Spleen (tissue), 11 donors: ENCODE results near the gene PSMD12. TPM values are rescaled to one million over a fixed set of nuclear protein-coding genes. Genes with fewer than 3 reads are reported as not detected.
A peak's percentile ranks its signal among the peaks of the same experiment; 100 is the strongest.
"Not testable (repeated sequence)": the region's sequence is repeated elsewhere in the genome, so short reads cannot be mapped to it uniquely, and the experiment has no call there.

Experiments
- DNase-seq: peaks from one replicate; pipeline ENCODE4 v3.0.0-alpha.2; 2020
- H3K27ac ChIP-seq, 8 donors: fragments of 200-600 bp; sonication (generic) in 7 of 8; 1 replicate in 4 of 8; 2 replicates in 4 of 8; pipeline versions ENCODE4 v1.5.0 to v1.8.0; 2016 to 2021; ENCODE audit warnings: inconsistent platforms in 4 of 8, mild to moderate bottlenecking in 4 of 8, moderate library complexity in 1 of 8
- H3K27me3 ChIP-seq, 7 donors: fragments of 200-600 bp; sonication (generic) in 6 of 7; replicated peaks in 1 of 7; 1 replicate in 4 of 7; 2 replicates in 3 of 7; pipeline versions ENCODE4 v1.5.0 to v1.8.0; 2016 to 2021; ENCODE audit warnings: inconsistent platforms in 3 of 7, mild to moderate bottlenecking in 1 of 7
- H3K36me3 ChIP-seq, 6 donors: fragments of 200-600 bp; sonication (generic) in 5 of 6; 1 replicate in 4 of 6; 2 replicates in 2 of 6; pipeline versions ENCODE4 v1.5.0 to v1.8.0; 2016 to 2021; ENCODE audit warnings: inconsistent platforms in 2 of 6
- H3K4me1 ChIP-seq, 6 donors: fragments of 200-600 bp; sonication (generic) in 5 of 6; 1 replicate in 3 of 6; 2 replicates in 3 of 6; pipeline versions ENCODE4 v1.5.0 to v1.8.0; 2016 to 2021; ENCODE audit warnings: inconsistent platforms in 3 of 6
- H3K4me3 ChIP-seq, 8 donors: fragments of 200-600 bp; sonication (generic) in 7 of 8; 1 replicate in 4 of 8; 2 replicates in 4 of 8; pipeline versions ENCODE4 v1.5.0 to v1.8.0; 2016 to 2021; ENCODE audit warnings: inconsistent platforms in 4 of 8, mild to moderate bottlenecking in 4 of 8, moderate library complexity in 2 of 8
- H3K9me3 ChIP-seq, 8 donors: fragments of 200-600 bp; sonication (generic) in 7 of 8; 1 replicate in 4 of 8; 2 replicates in 4 of 8; pipeline versions ENCODE4 v1.5.0 to v1.8.0; 2016 to 2021; ENCODE audit warnings: inconsistent platforms in 4 of 8
- POLR2A ChIP-seq, 3 donors: fragments of 450-650 bp; IDR thresholded peaks; one replicate each; pipeline ENCODE4 v1.5.1; 2017; ENCODE audit warnings: antibody characterized with exemption in 3 of 3, mild to moderate bottlenecking in 1 of 3
- POLR2AphosphoS5 ChIP-seq, 3 donors: sonication (generic); formaldehyde crosslinking; IDR thresholded peaks; one replicate each; pipeline ENCODE4 v1.5.1; 2017; ENCODE audit warnings: antibody characterized with exemption in 3 of 3
- WGBS, 5 donors: extraction: QIAGEN DNeasy Blood & Tissue Kit in 3 of 5; methylation state at CpG; one replicate each; pipeline versions ENCODE4 v1.1.5 to v1.1.7; 2013 to 2018; 5-methylcytosine and 5-hydroxymethylcytosine counted together
- intact Hi-C: fragments of 100-400 bp; cut with DNase I; formaldehyde crosslinking; loops from one replicate; pipeline ENCODE4 v1.15.0; 2023; ENCODE audit warnings: low total_unique reads
- polyA plus RNA-seq, 3 donors: library from polyadenylated mRNA; stranded (reverse); fragments of 200-250 nt; gene quantifications; one replicate each; pipeline ENCODE4 v1.2.1, GENCODE V29; 2013
- total RNA-seq, 7 donors: library from RNA; depleted of rRNA in 3 of 7; stranded (reverse); fragments of >200 nt in 3 of 7; fragmentation: NEBNext Ultra II Directional in 4 of 7; extraction: Animal tissue kit (Norgen Biotek cat#: 25700) in 4 of 7; gene quantifications; one replicate each; pipeline versions ENCODE4 v1.1.0 to v1.2.1, GENCODE V29; 2016 to 2021
- TF ChIP-seq, protein P1 (sequence below), 11 experiments: fragments of 200-600 bp in 7 of 11; fragments of 450-650 bp in 4 of 11; sonication (generic) in 4 of 11; IDR thresholded peaks in 8 of 11; conservative IDR thresholded peaks in 3 of 11; 1 replicate in 7 of 11; 2 replicates in 4 of 11; pipeline versions ENCODE4 v1.4.0 to v1.8.0; 2016 to 2021; ENCODE audit warnings: antibody characterized with exemption in 11 of 11, inconsistent platforms in 4 of 11, mild to moderate bottlenecking in 1 of 11
- donor health status: healthy with polysubstance abuse.
- donor health status: DM: no; HTN: no; CAD: no; lungs with moderate emphysema.
- donor health status: DM: no; HTN: no; CAD: no.
- donor health status: Bipolar disorder and iron deficiency.
- donor health status: healthy.
- donor health status: DM: no; HTN: no; CAD: no.
- donor health status: DM: yes; HTN: yes; CAD: no.

PSMD12 gene
- total and polyA plus RNA-seq, 10 donors, result 13.8 to 46.4 (median 28.9) TPM

- Histone ChIP-seq H3K4me3 (no peak overlapping the region), H3K4me1 (peaks cover 0 to 58% (median 26%) of the 10 kb centered on the region in 6 donors), H3K27me3 (no peaks in the 10 kb centered on the region), H3K36me3 (peaks cover 0 to 100% (median 77%) of the 10 kb centered on the region in 6 donors), H3K27ac (peak overlapping the region in 5 of 8 donors; percentile 8 to 67 (median 55)), H3K9me3 (no peaks in the 10 kb centered on the region)
- DNase-seq, result no peak
- TF ChIP-seq POLR2AphosphoS5 (IDR thresholded peaks at IDR 0.05) (no peak), POLR2A (IDR thresholded peaks at IDR 0.05) (no peak)
- TF ChIP-seq, protein P1, sequence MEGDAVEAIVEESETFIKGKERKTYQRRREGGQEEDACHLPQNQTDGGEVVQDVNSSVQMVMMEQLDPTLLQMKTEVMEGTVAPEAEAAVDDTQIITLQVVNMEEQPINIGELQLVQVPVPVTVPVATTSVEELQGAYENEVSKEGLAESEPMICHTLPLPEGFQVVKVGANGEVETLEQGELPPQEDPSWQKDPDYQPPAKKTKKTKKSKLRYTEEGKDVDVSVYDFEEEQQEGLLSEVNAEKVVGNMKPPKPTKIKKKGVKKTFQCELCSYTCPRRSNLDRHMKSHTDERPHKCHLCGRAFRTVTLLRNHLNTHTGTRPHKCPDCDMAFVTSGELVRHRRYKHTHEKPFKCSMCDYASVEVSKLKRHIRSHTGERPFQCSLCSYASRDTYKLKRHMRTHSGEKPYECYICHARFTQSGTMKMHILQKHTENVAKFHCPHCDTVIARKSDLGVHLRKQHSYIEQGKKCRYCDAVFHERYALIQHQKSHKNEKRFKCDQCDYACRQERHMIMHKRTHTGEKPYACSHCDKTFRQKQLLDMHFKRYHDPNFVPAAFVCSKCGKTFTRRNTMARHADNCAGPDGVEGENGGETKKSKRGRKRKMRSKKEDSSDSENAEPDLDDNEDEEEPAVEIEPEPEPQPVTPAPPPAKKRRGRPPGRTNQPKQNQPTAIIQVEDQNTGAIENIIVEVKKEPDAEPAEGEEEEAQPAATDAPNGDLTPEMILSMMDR (IDR thresholded peaks at IDR 0.05 in 8 of 11, conservative IDR thresholded peaks at IDR 0.05 in 3 of 11), result no peak
- 60 to 86% (median 73%) methylated on average over 9 to 10 of the region's 10 CpGs for WGBS, 5 donors
- intact Hi-C loops, result no loop called here
These were observed 13.2 kb downstream of the PSMD12 start for GRCh38 chr17:67353161-67353560.

- H3K27me3 ChIP-seq, result no peaks in the 10 kb centered on the region
- H3K36me3 ChIP-seq, result peaks cover 0 to 100% (median 91%) of the 10 kb centered on the region in 6 donors
- no peak for TF ChIP-seq POLR2AphosphoS5 (IDR thresholded peaks at IDR 0.05)
- TF ChIP-seq, protein P1 (IDR thresholded peaks at IDR 0.05 in 8 of 11, conservative IDR thresholded peaks at IDR 0.05 in 3 of 11), result no peak
- no peak for TF ChIP-seq POLR2A (IDR thresholded peaks at IDR 0.05)
- 93 to 100% (median 98%) methylated on average over 1 of the region's 1 CpG for WGBS, 5 donors
- intact Hi-C loops, result no loop called here
- peaks cover 0 to 25% (median 17%) of the 10 kb centered on the region in 6 donors for H3K4me1 ChIP-seq
- no peak overlapping the region for H3K4me3 ChIP-seq
- H3K27ac ChIP-seq, result no peak overlapping the region
- no peaks in the 10 kb centered on the region for H3K9me3 ChIP-seq
- no peak for DNase-seq
These were observed 17.0 kb downstream of the PSMD12 start for GRCh38 chr17:67349420-67349819.

- WGBS, 5 donors, result 97 to 98% (median 97%) methylated on average over 3 of the region's 3 CpGs
These were observed 18.6 kb downstream of the PSMD12 start for GRCh38 chr17:67347826-67348225.

DNA sequence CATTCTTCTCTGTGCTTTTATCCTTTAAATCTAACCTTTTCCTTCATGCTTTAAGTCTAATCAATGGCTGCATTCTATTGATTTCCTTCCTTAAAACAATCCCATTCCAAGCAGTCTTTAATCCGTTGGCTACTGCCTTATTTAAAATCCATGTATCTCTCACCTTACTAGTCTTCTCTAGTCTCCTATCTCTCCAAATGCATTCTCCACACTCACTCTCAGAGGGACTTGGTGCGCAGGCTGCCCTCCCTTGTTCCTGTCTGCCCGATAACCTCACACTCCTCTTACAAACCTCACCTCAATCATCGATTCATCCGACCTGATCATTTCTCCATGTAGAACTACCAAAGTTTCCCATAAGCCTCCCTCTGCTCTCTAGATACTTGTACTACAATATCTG lies 23.1 kb downstream of the PSMD12 start:
- Histone ChIP-seq H3K36me3 (peaks cover 2 to 100% (median 86%) of the 10 kb centered on the region in 6 donors), H3K27me3 (no peaks in the 10 kb centered on the region), H3K9me3 (no peaks in the 10 kb centered on the region), H3K27ac (no peak overlapping the region), H3K4me3 (no peak overlapping the region), H3K4me1 (no peaks in the 10 kb centered on the region)
- intact Hi-C loops, result no loop called here
- 95 to 97% (median 96%) methylated on average over 5 of the region's 5 CpGs for WGBS, 5 donors
- TF ChIP-seq, protein P1 (IDR thresholded peaks at IDR 0.05 in 8 of 11, conservative IDR thresholded peaks at IDR 0.05 in 3 of 11), result no peak
- TF ChIP-seq POLR2AphosphoS5 (IDR thresholded peaks at IDR 0.05) (peak in 1 of 3 donors; percentile 8), POLR2A (IDR thresholded peaks at IDR 0.05) (no peak)
- no peak for DNase-seq

More at GRCh38 chr17:67347826-67348225, 18.6 kb downstream of the PSMD12 start:
- TF ChIP-seq POLR2A (IDR thresholded peaks at IDR 0.05) (no peak), POLR2AphosphoS5 (IDR thresholded peaks at IDR 0.05) (no peak)
- TF ChIP-seq, protein P1 (IDR thresholded peaks at IDR 0.05 in 8 of 11, conservative IDR thresholded peaks at IDR 0.05 in 3 of 11), result no peak
- peaks cover 2 to 100% (median 94%) of the 10 kb centered on the region in 6 donors for H3K36me3 ChIP-seq
- DNase-seq, result no peak
- peaks cover 0 to 9% (median 5%) of the 10 kb centered on the region in 6 donors for H3K4me1 ChIP-seq
- intact Hi-C loops, result no loop called here
- H3K27ac ChIP-seq, result no peak overlapping the region
- H3K4me3 ChIP-seq, result no peak overlapping the region
- no peaks in the 10 kb centered on the region for H3K9me3 ChIP-seq
- no peaks in the 10 kb centered on the region for H3K27me3 ChIP-seq

DNA sequence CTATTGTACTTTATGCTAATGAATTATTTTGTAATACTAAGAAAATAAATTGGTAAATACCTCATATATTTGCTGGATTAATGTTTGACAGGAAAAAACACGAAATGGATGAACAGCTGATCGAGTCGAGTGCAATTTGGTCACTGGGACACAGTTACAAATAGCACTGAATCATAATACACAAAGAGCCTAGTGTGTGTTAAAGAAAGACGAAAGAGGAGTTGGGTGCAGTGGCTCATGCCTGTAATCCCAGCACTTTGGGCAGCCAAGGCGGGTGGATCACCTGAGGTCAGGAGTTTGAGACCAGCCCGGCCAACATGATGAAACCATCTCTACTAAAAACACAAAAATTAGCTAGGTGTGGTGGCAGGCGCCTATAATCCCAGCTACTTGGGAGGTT lies 28.0 kb downstream of the PSMD12 start:
- peaks cover 0 to 64% (median 39%) of the 10 kb centered on the region in 6 donors for H3K36me3 ChIP-seq
- H3K4me1 ChIP-seq, DNase-seq, H3K9me3 ChIP-seq, H3K27me3 ChIP-seq, H3K27ac ChIP-seq, H3K4me3 ChIP-seq, intact Hi-C loops: not testable (repeated sequence)
- 93 to 96% (median 94%) methylated on average over 7 of the region's 7 CpGs for WGBS, 5 donors
